ENCODE results near the gene KLK14. TPM values are rescaled to one million over a fixed set of nuclear protein-coding genes. Genes with fewer than 3 reads are reported as not detected.

Gene KLK14
- total and polyA plus RNA-seq, 2 experiments from 2014 or later, result 0.13 TPM; not detected in 1

GRCh38 chr19:51128227-51128626, 45.5 kb upstream of the KLK14 start:
- Histone ChIP-seq H3K4me1 (ENCODE audit: insufficient read depth) (peaks cover 19% of the 10 kb centered on the region), H3K4me2 (peak overlapping the region; percentile 56), H2AFZ (no peak overlapping the region), H3K4me3 (no peak overlapping the region), H3K36me3 (replicated peaks; ENCODE audit: insufficient read depth, low read depth) (no peaks in the 10 kb centered on the region), H3K27me3 (no peaks in the 10 kb centered on the region), H3K27ac (peak overlapping the region; percentile 80), H4K20me1 (ENCODE audit: insufficient read depth, poor library complexity, severe bottlenecking) (no peaks in the 10 kb centered on the region), H3K9me3 (ENCODE audit: low read depth) (no peaks in the 10 kb centered on the region), H3K79me2 (no peaks in the 10 kb centered on the region), H3K9me2 (replicated peaks; ENCODE audit: insufficient read depth) (no peaks in the 10 kb centered on the region)
- TF ChIP-seq EZH2phosphoT487 (IDR thresholded peaks at IDR 0.05; ENCODE audit: low read depth, severe bottlenecking, unreplicated experiment) (no peak), CTCF (IDR thresholded peaks at IDR 0.05; ENCODE audit: poor library complexity) (no peak), EZH2 (IDR thresholded peaks at IDR 0.05; ENCODE audit: borderline replicate concordance) (no peak)
- no peak for DNase-seq (ENCODE audit: low spot score)
- WGBS (ENCODE audit: low lambda C conversion rate, missing lambda C conversion rate), result 88% methylated on average over 7 of the region's 7 CpGs

GRCh38 chr19:51127755-51128154, 45.1 kb upstream of the KLK14 start:
- no peaks in the 10 kb centered on the region for H3K27me3 ChIP-seq
- no peak for DNase-seq (ENCODE audit: low spot score)
- H3K27ac ChIP-seq, result peak overlapping the region; percentile 80
- 85% methylated on average over 4 of the region's 4 CpGs for WGBS (ENCODE audit: low lambda C conversion rate, missing lambda C conversion rate)
- H3K4me2 ChIP-seq, result no peak overlapping the region
- no peak overlapping the region for H3K4me3 ChIP-seq
- H3K9me2 ChIP-seq (replicated peaks; ENCODE audit: insufficient read depth), result no peaks in the 10 kb centered on the region
- no peaks in the 10 kb centered on the region for H3K36me3 ChIP-seq (replicated peaks; ENCODE audit: insufficient read depth, low read depth)
- peaks cover 19% of the 10 kb centered on the region for H3K4me1 ChIP-seq (ENCODE audit: insufficient read depth)
- H3K79me2 ChIP-seq, result no peaks in the 10 kb centered on the region
- no peaks in the 10 kb centered on the region for H3K9me3 ChIP-seq (ENCODE audit: low read depth)
- TF ChIP-seq CTCF (IDR thresholded peaks at IDR 0.05; ENCODE audit: poor library complexity) (no peak), EZH2 (IDR thresholded peaks at IDR 0.05; ENCODE audit: borderline replicate concordance) (no peak), EZH2phosphoT487 (IDR thresholded peaks at IDR 0.05; ENCODE audit: low read depth, severe bottlenecking, unreplicated experiment) (no peak)
- no peaks in the 10 kb centered on the region for H4K20me1 ChIP-seq (ENCODE audit: insufficient read depth, poor library complexity, severe bottlenecking)
- H2AFZ ChIP-seq, result no peak overlapping the region

- no peaks in the 10 kb centered on the region for H4K20me1 ChIP-seq (ENCODE audit: insufficient read depth, poor library complexity, severe bottlenecking)
- H3K27me3 ChIP-seq, result no peaks in the 10 kb centered on the region
- no peak overlapping the region for H3K4me3 ChIP-seq
- H3K79me2 ChIP-seq, result no peaks in the 10 kb centered on the region
- H3K4me1 ChIP-seq (ENCODE audit: insufficient read depth), result peaks cover 18% of the 10 kb centered on the region
- H3K27ac ChIP-seq, result no peak overlapping the region
- DNase-seq (ENCODE audit: low spot score), result no peak
- no peak for TF ChIP-seq EZH2 (IDR thresholded peaks at IDR 0.05; ENCODE audit: borderline replicate concordance)
- TF ChIP-seq CTCF (IDR thresholded peaks at IDR 0.05; ENCODE audit: poor library complexity), result no peak
- TF ChIP-seq EZH2phosphoT487 (IDR thresholded peaks at IDR 0.05; ENCODE audit: low read depth, severe bottlenecking, unreplicated experiment), result no peak
- no peak overlapping the region for H3K4me2 ChIP-seq
- H2AFZ ChIP-seq, result no peak overlapping the region
- 74% methylated on average over 6 of the region's 6 CpGs for WGBS (ENCODE audit: low lambda C conversion rate, missing lambda C conversion rate)
- H3K9me2 ChIP-seq (replicated peaks; ENCODE audit: insufficient read depth), result no peaks in the 10 kb centered on the region
- H3K9me3 ChIP-seq (ENCODE audit: low read depth), result no peaks in the 10 kb centered on the region
- no peaks in the 10 kb centered on the region for H3K36me3 ChIP-seq (replicated peaks; ENCODE audit: insufficient read depth, low read depth)
These were observed 44.3 kb upstream of the KLK14 start for GRCh38 chr19:51127032-51127431.
